Measurements from ENCODE around the gene PTPRD. TPM values are rescaled to one million over a fixed set of nuclear protein-coding genes. Genes with fewer than 3 reads are reported as not detected.

The PTPRD gene
- total RNA-seq, 1 donor from 2014 or later, result 136 TPM

DNA sequence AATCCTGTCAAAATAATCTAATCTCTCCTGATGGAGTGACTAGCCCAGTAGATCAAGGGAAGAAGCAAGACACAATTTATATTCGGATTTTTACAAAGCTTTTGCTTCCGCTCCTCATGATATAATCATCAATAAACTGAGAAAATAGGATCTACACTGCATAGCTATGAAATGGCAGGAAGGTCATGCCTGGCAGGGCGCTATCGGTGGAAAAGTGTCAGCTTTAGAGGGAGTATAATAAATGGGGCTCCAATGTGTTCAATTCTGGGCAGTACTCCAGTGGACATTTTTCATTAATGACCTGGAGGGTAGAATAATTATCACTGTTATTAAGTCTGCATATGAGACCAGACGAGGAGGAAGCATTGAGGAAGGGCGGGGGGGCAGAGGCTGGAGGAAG is 1799.9 kb downstream of the PTPRD start:
- Histone ChIP-seq H3K9ac (no peak overlapping the region), H3K4me1 (peaks cover 29% of the 10 kb centered on the region), H3K4me3 (no peak overlapping the region), H3K27me3 (no peaks in the 10 kb centered on the region), H3F3A (ENCODE audit: low read depth) (peaks cover 19% of the 10 kb centered on the region), H3K9me3 (ENCODE audit: low read depth) (no peaks in the 10 kb centered on the region), H4K20me1 (ENCODE audit: low read depth) (peaks cover 19% of the 10 kb centered on the region), H3K27ac (no peak overlapping the region), H3K4me2 (no peak overlapping the region), H3K79me2 (ENCODE audit: low read depth) (peaks cover 62% of the 10 kb centered on the region), H3K36me3 (no peaks in the 10 kb centered on the region), H2AFZ (replicated peaks) (no peak overlapping the region)
- no peak overlapping the region for H3K27ac Mint-ChIP-seq
- H3K4me1 Mint-ChIP-seq, result peaks cover 54% of the 10 kb centered on the region
- H3K27me3 Mint-ChIP-seq (ENCODE audit: insufficient read depth, low read depth), result no peaks in the 10 kb centered on the region
- no peak for DNase-seq (ENCODE audit: low spot score)
- H3K4me3 Mint-ChIP-seq, result no peak overlapping the region
- TF ChIP-seq EZH2 (IDR thresholded peaks at IDR 0.05), result no peak
- TF ChIP-seq EZH2phosphoT487 (IDR thresholded peaks at IDR 0.05), result no peak
- TF ChIP-seq, protein P1, sequence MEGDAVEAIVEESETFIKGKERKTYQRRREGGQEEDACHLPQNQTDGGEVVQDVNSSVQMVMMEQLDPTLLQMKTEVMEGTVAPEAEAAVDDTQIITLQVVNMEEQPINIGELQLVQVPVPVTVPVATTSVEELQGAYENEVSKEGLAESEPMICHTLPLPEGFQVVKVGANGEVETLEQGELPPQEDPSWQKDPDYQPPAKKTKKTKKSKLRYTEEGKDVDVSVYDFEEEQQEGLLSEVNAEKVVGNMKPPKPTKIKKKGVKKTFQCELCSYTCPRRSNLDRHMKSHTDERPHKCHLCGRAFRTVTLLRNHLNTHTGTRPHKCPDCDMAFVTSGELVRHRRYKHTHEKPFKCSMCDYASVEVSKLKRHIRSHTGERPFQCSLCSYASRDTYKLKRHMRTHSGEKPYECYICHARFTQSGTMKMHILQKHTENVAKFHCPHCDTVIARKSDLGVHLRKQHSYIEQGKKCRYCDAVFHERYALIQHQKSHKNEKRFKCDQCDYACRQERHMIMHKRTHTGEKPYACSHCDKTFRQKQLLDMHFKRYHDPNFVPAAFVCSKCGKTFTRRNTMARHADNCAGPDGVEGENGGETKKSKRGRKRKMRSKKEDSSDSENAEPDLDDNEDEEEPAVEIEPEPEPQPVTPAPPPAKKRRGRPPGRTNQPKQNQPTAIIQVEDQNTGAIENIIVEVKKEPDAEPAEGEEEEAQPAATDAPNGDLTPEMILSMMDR (IDR thresholded peaks at IDR 0.05), result no peak
- peaks cover 32% of the 10 kb centered on the region for H3K36me3 Mint-ChIP-seq
- H3K9me3 Mint-ChIP-seq, result peaks cover 3% of the 10 kb centered on the region

DNA sequence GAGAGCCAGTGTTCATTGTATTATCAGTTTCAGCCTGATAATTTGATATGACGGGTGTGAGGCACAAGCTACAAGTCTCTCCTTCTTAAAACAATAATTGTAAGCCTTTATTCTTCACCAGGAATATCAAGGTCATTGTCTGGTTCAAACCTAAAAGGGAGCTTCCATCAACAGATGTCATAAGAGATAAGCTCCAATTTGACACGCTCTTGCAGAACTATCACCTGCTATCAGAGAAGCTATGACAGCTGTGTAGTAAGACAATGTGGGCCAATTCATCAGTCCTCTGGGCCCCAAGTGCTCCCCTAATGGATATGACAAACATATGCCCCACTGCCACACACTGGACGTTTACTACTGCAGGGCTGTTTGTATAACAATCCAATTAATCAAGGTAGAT is 1803.1 kb downstream of the PTPRD start:
- Histone ChIP-seq H3K4me3 (no peak overlapping the region), H3K27me3 (no peaks in the 10 kb centered on the region), H3K4me2 (no peak overlapping the region), H3K79me2 (ENCODE audit: low read depth) (peaks cover 64% of the 10 kb centered on the region), H3F3A (ENCODE audit: low read depth) (no peaks in the 10 kb centered on the region), H3K36me3 (no peaks in the 10 kb centered on the region), H3K4me1 (no peaks in the 10 kb centered on the region), H2AFZ (replicated peaks) (no peak overlapping the region), H4K20me1 (ENCODE audit: low read depth) (peaks cover 3% of the 10 kb centered on the region), H3K9me3 (ENCODE audit: low read depth) (no peaks in the 10 kb centered on the region), H3K27ac (no peak overlapping the region), H3K9ac (no peak overlapping the region)
- Mint-ChIP-seq H3K4me1 (peaks cover 25% of the 10 kb centered on the region), H3K27me3 (ENCODE audit: insufficient read depth, low read depth) (no peaks in the 10 kb centered on the region), H3K27ac (no peak overlapping the region), H3K36me3 (peaks cover 36% of the 10 kb centered on the region), H3K4me3 (no peak overlapping the region), H3K9me3 (peaks cover 3% of the 10 kb centered on the region)
- no peak for DNase-seq (ENCODE audit: low spot score)
- TF ChIP-seq EZH2phosphoT487 (IDR thresholded peaks at IDR 0.05) (no peak), EZH2 (IDR thresholded peaks at IDR 0.05) (no peak)
- TF ChIP-seq, protein P1 (IDR thresholded peaks at IDR 0.05), result no peak

DNA sequence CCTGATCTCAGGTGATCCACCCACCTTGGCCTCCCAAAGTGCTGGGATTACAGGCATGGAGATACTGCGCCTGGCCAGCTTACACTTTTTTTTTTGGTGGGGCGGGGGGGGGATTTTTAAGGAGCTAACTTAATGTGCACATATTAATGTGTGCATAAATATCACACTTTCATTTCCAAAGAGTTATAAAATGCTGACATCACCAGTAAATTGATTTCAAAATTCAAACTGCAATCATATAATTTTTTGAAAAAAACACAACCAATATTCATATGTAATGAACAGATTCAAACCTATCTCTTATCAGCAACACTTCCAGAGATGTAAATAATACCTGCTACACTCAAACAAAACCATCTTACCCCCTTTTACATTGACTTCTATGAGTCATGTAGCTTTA is 1806.7 kb downstream of the PTPRD start:
- TF ChIP-seq, protein P1 (IDR thresholded peaks at IDR 0.05), result no peak
- no peak for TF ChIP-seq EZH2 (IDR thresholded peaks at IDR 0.05)
- no peak for TF ChIP-seq EZH2phosphoT487 (IDR thresholded peaks at IDR 0.05)
- H3K4me2 ChIP-seq, result no peak overlapping the region
- H4K20me1 ChIP-seq (ENCODE audit: low read depth), result peaks cover 3% of the 10 kb centered on the region
- H3K4me3 ChIP-seq, result no peak overlapping the region
- Mint-ChIP-seq H3K4me1 (peaks cover 16% of the 10 kb centered on the region), H3K4me3 (no peak overlapping the region), H3K27ac (no peak overlapping the region), H3K9me3 (no peaks in the 10 kb centered on the region), H3K36me3 (peaks cover 23% of the 10 kb centered on the region), H3K27me3 (ENCODE audit: insufficient read depth, low read depth) (no peaks in the 10 kb centered on the region)
- no peaks in the 10 kb centered on the region for H3K27me3 ChIP-seq
- peaks cover 9% of the 10 kb centered on the region for H3K4me1 ChIP-seq
- no peak overlapping the region for H2AFZ ChIP-seq (replicated peaks)
- H3K36me3 ChIP-seq, result no peaks in the 10 kb centered on the region
- H3K9ac ChIP-seq, result no peak overlapping the region
- H3F3A ChIP-seq (ENCODE audit: low read depth), result no peaks in the 10 kb centered on the region
- H3K27ac ChIP-seq, result no peak overlapping the region
- H3K9me3 ChIP-seq (ENCODE audit: low read depth), result no peaks in the 10 kb centered on the region
- DNase-seq (ENCODE audit: low spot score), result no peak
- H3K79me2 ChIP-seq (ENCODE audit: low read depth), result peaks cover 53% of the 10 kb centered on the region

All from neural progenitor cell (in vitro differentiated cells).